Transverse colon (tissue), 4 donors: ENCODE results near the gene MGAT4A.

Experiments
- EP300 ChIP-seq: sonication (generic); formaldehyde crosslinking; IDR thresholded peaks from one replicate; pipeline ENCODE4 v1.6.1; 2017; ENCODE audit warnings: antibody characterized with exemption, low read depth
- POLR2A ChIP-seq: fragments of 450-650 bp; IDR thresholded peaks from one replicate; pipeline ENCODE4 v1.6.1; 2016; ENCODE audit warnings: antibody characterized with exemption, mild to moderate bottlenecking, moderate library complexity
- POLR2AphosphoS5 ChIP-seq, 3 donors: sonication (generic); formaldehyde crosslinking; IDR thresholded peaks; one replicate each; pipeline ENCODE4 v1.6.1; 2016; ENCODE audit warnings: antibody characterized with exemption in 3 of 3
- TF ChIP-seq, protein P1 (sequence below), 5 experiments: fragments of 200-600 bp in 3 of 5; fragments of 450-650 bp in 2 of 5; sonication (generic) in 3 of 5; IDR thresholded peaks; 1 replicate in 2 of 5; 2 replicates in 3 of 5; pipeline ENCODE4 v1.5.1; 2016 to 2017; ENCODE audit warnings: antibody characterized with exemption in 5 of 5, inconsistent platforms in 3 of 5, mild to moderate bottlenecking in 2 of 5, moderate library complexity in 1 of 5

- TF ChIP-seq, protein P1, sequence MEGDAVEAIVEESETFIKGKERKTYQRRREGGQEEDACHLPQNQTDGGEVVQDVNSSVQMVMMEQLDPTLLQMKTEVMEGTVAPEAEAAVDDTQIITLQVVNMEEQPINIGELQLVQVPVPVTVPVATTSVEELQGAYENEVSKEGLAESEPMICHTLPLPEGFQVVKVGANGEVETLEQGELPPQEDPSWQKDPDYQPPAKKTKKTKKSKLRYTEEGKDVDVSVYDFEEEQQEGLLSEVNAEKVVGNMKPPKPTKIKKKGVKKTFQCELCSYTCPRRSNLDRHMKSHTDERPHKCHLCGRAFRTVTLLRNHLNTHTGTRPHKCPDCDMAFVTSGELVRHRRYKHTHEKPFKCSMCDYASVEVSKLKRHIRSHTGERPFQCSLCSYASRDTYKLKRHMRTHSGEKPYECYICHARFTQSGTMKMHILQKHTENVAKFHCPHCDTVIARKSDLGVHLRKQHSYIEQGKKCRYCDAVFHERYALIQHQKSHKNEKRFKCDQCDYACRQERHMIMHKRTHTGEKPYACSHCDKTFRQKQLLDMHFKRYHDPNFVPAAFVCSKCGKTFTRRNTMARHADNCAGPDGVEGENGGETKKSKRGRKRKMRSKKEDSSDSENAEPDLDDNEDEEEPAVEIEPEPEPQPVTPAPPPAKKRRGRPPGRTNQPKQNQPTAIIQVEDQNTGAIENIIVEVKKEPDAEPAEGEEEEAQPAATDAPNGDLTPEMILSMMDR (IDR thresholded peaks at IDR 0.05): no peak
- TF ChIP-seq POLR2AphosphoS5 (IDR thresholded peaks at IDR 0.05) (no peak), POLR2A (no peak), EP300 (no peak)
Measured at GRCh38 chr2:98576666-98577312, 154.1 kb downstream of the MGAT4A start.
